ENCODE results near the gene FGF22. TPM values are rescaled to one million over a fixed set of nuclear protein-coding genes. Genes with fewer than 3 reads are reported as not detected.
"Not testable (repeated sequence)": the region's sequence is repeated elsewhere in the genome, so short reads cannot be mapped to it uniquely, and the experiment has no call there.

The FGF22 gene
- total and polyA plus RNA-seq, 2 of the 8 experiments (the other 6 are each of a cell fraction or from before 2014, with no cell fraction given) = 0.44 to 1.7 TPM

GRCh38 chr19:628168-628567, 11.5 kb upstream of the FGF22 start (continued):
- TF ChIP-seq CTCF (IDR thresholded peaks at IDR 0.05; ENCODE audit: control extremely low read depth in 1 of 3, insufficient read depth in 1 of 3, low read depth in 1 of 3, low read length in 3 of 3) (peak; percentile 86 to 96 (median 86)), TBP (IDR thresholded peaks at IDR 0.05; ENCODE audit: low read depth, low read length) (no peak), RXRA (IDR thresholded peaks at IDR 0.05; ENCODE audit: insufficient read depth, low read depth, low read length) (no peak), BRCA1 (IDR thresholded peaks at IDR 0.05; ENCODE audit: low read depth, low read length) (no peak)

GRCh38 chr19:629515-629914, 10.2 kb upstream of the FGF22 start:
- not testable (repeated sequence) for H3K14ac ChIP-seq (ENCODE audit: insufficient read length); H3K4me2 ChIP-seq (ENCODE audit: insufficient read depth in 1 of 2, low read depth in 2 of 2, low read length in 2 of 2); H2BK5ac ChIP-seq (ENCODE audit: low read depth, low read length); H3K4me3 ChIP-seq (ENCODE audit: extremely low read depth in 1 of 4, insufficient read depth in 2 of 4, low read depth in 3 of 4, low read length in 4 of 4); H2BK20ac ChIP-seq (ENCODE audit: low read length); H2BK15ac ChIP-seq (ENCODE audit: low read length); H3K9ac ChIP-seq (replicated peaks in 1 of 4; ENCODE audit: extremely low read depth in 1 of 4, low read depth in 3 of 4, low read length in 3 of 4); H4K91ac ChIP-seq (replicated peaks; ENCODE audit: insufficient read length, low read length); H3K18ac ChIP-seq (ENCODE audit: extremely low read depth, low read length); H4K5ac ChIP-seq (ENCODE audit: insufficient read length, low read depth, low read length); H3K79me1 ChIP-seq (ENCODE audit: low read depth, low read length); H4K20me1 ChIP-seq (replicated peaks in 1 of 2; ENCODE audit: control insufficient read depth in 1 of 2, insufficient read depth in 2 of 2, low read length in 2 of 2); H4K8ac ChIP-seq (ENCODE audit: extremely low read depth, insufficient read depth, low read length); H3K27ac ChIP-seq (ENCODE audit: low read depth, low read length); H3K4ac ChIP-seq (replicated peaks; ENCODE audit: insufficient read length, low read depth, low read length); H2AK5ac ChIP-seq (ENCODE audit: low read depth, low read length); H3K56ac ChIP-seq (replicated peaks; ENCODE audit: insufficient read length, low read depth, low read length); H3K23me2 ChIP-seq (ENCODE audit: low read depth, low read length); H3K9me3 ChIP-seq (ENCODE audit: insufficient read depth in 2 of 2, low read depth in 1 of 2, low read length in 1 of 2); H2AFZ ChIP-seq (ENCODE audit: low read length); H3K23ac ChIP-seq (ENCODE audit: insufficient read length); FAIRE-seq; DNase-seq (ENCODE audit: low read depth in 1 of 2, low spot score in 2 of 2); H2BK12ac ChIP-seq (ENCODE audit: low read depth, low read length); H2BK120ac ChIP-seq (replicated peaks; ENCODE audit: low read depth, low read length); H3K4me1 ChIP-seq (replicated peaks in 1 of 4; ENCODE audit: control insufficient read depth in 3 of 4, insufficient read depth in 4 of 4, low read length in 3 of 4); H3K27me3 ChIP-seq (replicated peaks in 1 of 4; ENCODE audit: control insufficient read depth in 3 of 4, extremely low read depth in 1 of 4, insufficient read depth in 3 of 4, low read length in 3 of 4)
- WGBS, 2 experiments (ENCODE audit: extremely low coverage in 1 of 2, insufficient coverage in 1 of 2, insufficient read length in 1 of 2, insufficient replicate concordance in 2 of 2, low coverage in 1 of 2, low lambda C conversion rate in 2 of 2, missing lambda C conversion rate in 1 of 2) = 92% methylated on average over 25 of the region's 25 CpGs; no CpG with 5 or more reads in 1 of the 2 experiments
- Histone ChIP-seq H3K36me3 (ENCODE audit: control insufficient read depth in 2 of 4, insufficient read depth in 4 of 4, low read length in 3 of 4) (peaks cover 0 to 12% (median 7%) of the 10 kb centered on the region in 4 experiments; a peak in 6 of 8 replicates), H3K79me2 (ENCODE audit: control insufficient read depth in 1 of 2, insufficient read depth in 2 of 2, low read length in 2 of 2) (peaks cover 0 to 18% of the 10 kb centered on the region in 2 experiments; a peak in 1 of 4 replicates)
- POLR2A ChIA-PET (ENCODE audit: partially characterized antibody) = interaction anchor here (1.5 kb wide), 1 partner anchor 183 kb away, joined by 3 read pairs; no protein-coding TSS in a partner anchor
- CTCF ChIA-PET (ENCODE audit: partially characterized antibody) = interaction anchor here (1.3 to 4.4 kb wide), 2 partner anchors 12 to 44 kb away, joined by 6 to 26 read pairs; no protein-coding TSS in a partner anchor
